HCEC 1CT (cell line): ENCODE results near the gene CBX4.

Source experiments
- DNase-seq: peaks from one replicate; pipeline ENCODE4 v3.0.0-alpha.2; 2017

CBX4 gene

DNA sequence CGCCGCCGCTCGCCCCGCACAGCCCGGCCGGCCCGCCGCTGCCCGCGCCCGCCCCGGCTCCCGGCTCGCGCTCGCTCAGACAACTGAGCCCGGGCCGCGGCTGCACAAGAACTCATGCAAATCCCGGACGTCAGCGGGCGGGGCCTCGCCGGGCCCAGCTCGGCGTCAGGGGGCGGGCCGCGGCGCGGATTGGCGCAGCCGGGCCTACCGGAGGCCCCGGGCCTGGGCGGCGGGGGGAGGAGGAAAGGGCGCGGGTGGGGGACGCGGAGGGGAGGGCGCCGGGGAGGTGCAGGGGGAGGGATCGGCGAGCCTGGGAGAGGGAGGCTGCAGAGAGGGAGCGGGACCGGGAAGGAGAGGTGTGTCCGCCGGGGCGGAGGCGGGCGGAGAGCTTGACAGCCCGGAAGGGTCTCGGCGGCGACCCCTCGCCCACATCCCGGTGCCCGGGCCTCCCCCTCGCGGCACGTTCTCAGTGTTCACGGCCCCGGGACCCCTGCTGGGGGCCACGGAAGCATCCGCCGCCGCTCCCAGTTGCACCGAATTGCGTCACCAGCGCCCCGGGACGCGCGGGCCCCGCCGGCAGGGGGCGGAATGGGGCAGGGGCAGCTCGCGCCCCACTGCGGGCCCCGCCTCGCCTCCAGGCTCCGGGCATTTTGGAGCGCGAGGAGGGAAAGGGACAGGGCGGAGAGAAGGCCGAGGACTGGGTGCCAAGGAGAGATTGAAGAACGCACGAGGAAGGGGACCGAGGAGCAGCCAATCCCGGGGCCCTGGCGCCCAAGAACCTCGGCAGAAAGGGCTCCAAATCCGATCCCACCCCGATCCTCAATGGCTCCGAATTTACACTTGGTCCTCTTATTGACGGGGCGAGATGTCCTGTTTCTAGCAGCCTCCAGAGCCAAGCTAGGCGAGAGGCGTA is at the start of gene CBX4:
Gene CBX4 (minus strand): TSS at position 85 of the 913 bp plus-strand sequence. CDS start 189 bp downstream, outside the sequence.
- peak; percentile 93 for DNase-seq

- no peak for DNase-seq
Measured at GRCh38 chr17:79888009-79888540, 48.8 kb upstream of the CBX4 start.

GRCh38 chr17:79887451-79887991 is 48.3 kb upstream of the CBX4 start:
- no peak for DNase-seq

- DNase-seq: no peak
Measured at GRCh38 chr17:79883202-79883601, 44.0 kb upstream of the CBX4 start.

- DNase-seq: no peak
Measured at GRCh38 chr17:79878329-79878947, 39.2 kb upstream of the CBX4 start.

DNA sequence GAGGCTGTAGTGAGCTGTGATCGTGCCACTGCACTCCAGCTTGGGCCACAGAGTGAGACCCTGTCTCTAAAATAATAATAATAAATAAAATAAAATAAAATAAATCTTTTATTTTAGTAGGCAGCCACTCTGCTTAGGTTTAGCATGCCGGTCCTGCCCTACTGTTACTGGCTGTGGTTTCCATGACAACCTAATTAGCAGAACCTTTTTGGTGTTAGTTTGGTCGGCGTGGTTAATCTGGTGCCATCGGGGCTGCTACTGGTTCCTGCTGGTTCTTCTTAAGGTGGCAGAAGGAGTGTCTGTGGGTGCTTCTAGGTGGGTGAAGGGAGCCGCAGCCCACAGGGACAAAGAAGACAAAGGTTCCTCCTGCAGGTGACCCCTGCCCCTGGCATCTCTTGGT is 37.8 kb upstream of the CBX4 start:
- no peak for DNase-seq

GRCh38 chr17:79875511-79875910 is 36.3 kb upstream of the CBX4 start:
- DNase-seq: no peak

GRCh38 chr17:79874329-79874981 is 35.2 kb upstream of the CBX4 start:
- DNase-seq: peak; percentile 34

- DNase-seq: no peak
Measured at GRCh38 chr17:79873583-79873982, 34.3 kb upstream of the CBX4 start.

DNA sequence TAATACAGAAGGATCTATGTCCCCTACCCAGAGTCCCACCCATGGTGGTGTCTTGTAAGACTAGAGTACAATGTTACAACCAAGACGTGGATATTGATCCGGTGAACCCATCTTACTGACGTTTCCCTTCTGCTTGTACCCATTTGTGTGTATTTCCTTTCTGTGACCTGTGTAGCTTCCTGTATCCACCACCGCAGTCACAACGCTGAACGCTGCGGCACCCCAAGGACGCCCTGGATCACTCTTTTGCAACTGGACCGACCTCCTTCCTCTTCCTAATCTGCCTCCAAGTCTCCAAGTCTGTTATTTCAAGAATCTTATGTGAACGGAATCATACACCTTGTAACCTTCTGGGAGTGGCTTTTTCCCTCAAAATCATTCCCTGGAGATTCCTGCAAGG is 33.5 kb upstream of the CBX4 start:
- no peak for DNase-seq

DNA sequence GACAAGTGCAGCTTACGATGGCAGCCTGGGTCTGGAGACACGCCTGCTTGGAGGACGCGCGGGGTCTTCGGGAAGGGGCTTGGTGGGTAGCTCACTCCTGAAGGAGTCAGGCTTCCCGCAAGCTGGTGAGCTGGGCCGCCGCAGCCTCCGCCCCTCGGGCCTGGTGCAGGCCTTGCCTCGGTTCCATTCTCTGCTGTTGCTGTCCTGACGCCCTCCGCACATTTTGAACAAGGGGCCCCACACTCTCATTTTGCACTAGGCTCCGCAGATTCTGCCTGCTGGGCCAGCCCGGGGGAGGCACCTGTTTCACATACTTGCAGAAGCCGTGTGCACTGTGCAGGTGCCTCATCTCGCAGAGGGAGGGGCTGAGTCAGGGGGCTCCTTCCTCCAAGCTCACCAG is 31.9 kb upstream of the CBX4 start:
- no peak for DNase-seq

DNA sequence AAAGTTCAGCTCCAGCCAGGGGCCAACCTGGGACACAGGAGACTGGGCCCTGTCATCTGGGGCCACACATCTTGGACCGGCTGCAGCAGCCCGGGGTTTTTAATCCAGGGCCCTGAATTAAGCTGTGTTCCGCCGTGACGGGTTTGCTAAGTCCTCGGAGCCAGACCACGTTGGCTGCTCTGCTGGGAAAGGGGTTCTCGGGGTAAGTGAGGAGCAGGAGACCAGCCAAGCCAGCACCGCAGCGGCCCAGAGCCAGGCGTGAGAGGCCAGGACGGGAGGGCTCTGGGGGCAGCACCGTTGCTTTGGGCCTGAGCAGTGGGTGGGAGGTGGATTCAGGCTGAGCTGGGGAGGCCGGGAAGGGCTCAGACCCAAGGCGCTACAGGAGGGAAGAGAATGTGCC is 31.3 kb upstream of the CBX4 start:
- no peak for DNase-seq

- DNase-seq: no peak
Measured at GRCh38 chr17:79866791-79867518, 27.7 kb upstream of the CBX4 start.

DNA sequence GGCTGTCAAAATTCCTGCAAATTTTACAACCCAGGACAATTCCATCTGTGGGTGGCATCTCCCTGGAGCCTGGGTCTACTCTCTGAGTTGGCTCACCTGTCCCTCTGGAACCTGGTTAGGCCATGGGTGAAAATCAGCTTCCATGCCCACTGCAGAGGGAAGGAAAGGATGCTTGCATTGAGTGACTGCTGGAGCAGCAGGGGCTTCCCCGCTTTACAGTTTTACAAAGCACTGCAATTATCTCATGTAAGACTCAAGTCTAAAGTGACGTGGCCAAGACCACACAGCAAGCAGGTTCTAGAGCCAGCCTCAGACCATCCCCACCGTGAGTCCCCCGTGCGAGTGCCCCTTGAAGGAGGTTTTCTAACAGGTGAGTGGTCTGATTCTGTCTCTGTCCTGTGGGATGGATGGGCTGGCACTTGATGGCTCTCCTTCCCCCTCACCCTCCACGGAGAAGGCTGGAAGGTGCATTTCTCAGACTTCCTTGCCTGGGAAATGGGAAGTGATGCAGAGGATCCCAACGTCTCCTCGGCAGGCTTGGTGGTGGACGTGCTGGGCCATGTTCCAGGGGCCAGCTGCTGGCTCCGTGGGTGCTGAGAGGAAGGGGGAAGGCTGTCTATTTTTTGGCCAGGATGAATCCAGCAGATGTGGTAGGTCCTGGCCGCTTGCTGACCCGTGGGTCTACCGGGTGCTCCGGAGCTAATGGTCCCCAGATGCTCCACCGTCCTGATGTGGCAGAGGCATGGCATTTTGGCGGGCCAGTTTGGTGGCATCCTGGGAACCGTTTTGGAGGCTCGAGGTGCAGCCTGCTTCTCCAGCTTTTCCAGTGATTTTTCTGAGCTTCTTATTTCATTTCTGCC is 26.3 kb upstream of the CBX4 start:
- DNase-seq: no peak

- no peak for DNase-seq
Measured at GRCh38 chr17:79864617-79865250, 25.5 kb upstream of the CBX4 start.

- no peak for DNase-seq
Measured at GRCh38 chr17:79864147-79864546, 24.9 kb upstream of the CBX4 start.

DNA sequence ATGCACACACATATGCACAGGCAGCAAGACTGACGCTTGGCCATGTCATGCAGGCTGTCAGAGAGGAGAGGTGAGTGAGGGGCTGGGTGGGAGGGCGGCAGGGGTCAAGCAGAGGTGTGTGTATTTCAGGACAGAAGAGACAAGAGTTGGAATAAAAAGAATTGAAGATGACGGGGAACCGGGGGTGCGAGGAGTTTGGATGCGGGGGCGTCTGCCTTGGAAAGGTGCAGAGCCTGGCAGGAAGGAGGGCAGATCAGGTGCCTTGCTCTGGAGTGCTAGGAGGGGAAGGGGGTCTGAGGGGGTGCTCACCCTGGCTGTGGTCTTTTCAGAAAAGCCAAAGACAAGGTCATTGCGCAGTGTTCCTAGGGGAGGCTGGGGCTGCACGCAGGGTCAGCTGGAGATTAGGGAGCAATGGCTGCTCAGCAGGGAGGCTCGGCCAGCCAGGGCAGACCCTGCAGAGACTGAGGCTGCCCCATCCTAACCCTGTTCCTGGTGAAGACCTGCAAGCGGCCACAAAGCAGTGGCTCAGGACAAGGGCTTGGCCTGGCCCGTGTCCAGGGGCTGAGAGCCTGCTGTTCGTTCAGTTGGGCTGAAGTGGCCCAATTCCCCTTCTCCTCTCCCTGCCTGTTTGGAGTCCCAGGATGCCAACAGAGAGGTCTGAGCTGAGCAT is 23.7 kb upstream of the CBX4 start:
- no peak for DNase-seq

- DNase-seq: no peak
Measured at GRCh38 chr17:79862238-79862637, 23.0 kb upstream of the CBX4 start.

GRCh38 chr17:79861413-79862216 is 22.4 kb upstream of the CBX4 start:
- DNase-seq: no peak
